Right atrium auricular region (tissue), 2 donors: ENCODE results near the gene THYN1. TPM values are rescaled to one million over a fixed set of nuclear protein-coding genes. Genes with fewer than 3 reads are reported as not detected.

Source experiments
- DNase-seq: peaks from one replicate; pipeline ENCODE4 v3.0.0-alpha.2; 2019; ENCODE audit warnings: low spot score
- H3K27ac ChIP-seq, 2 donors: fragments of 200-600 bp; sonication (generic); 1 replicate in 1 of 2; 2 replicates in 1 of 2; pipeline ENCODE4 v1.5.1; 2016 to 2019
- H3K27me3 ChIP-seq, 2 donors: fragments of 200-600 bp; sonication (generic); one replicate each; pipeline versions ENCODE4 v1.5.1 to v1.6.0; 2017 to 2019
- H3K36me3 ChIP-seq: fragments of 200-600 bp; sonication (generic); one replicate; pipeline ENCODE4 v1.5.1; 2016
- H3K4me1 ChIP-seq, 2 donors: fragments of 200-600 bp; sonication (generic); one replicate each; pipeline versions ENCODE4 v1.5.1 to v1.6.0; 2017 to 2019
- H3K4me3 ChIP-seq, 2 donors: fragments of 200-600 bp; sonication (generic); 1 replicate in 1 of 2; 2 replicates in 1 of 2; pipeline ENCODE4 v1.5.1; 2017 to 2019; ENCODE audit warnings: mild to moderate bottlenecking in 1 of 2, moderate library complexity in 1 of 2
- H3K9me3 ChIP-seq, 2 donors: fragments of 200-600 bp; sonication (generic); one replicate each; pipeline ENCODE4 v1.5.1; 2019
- total RNA-seq, 2 donors: library from RNA; depleted of rRNA; stranded (reverse); fragments of >200 nt; gene quantifications; one replicate each; pipeline ENCODE4 v1.1.0, GENCODE V29; 2016
- TF ChIP-seq, protein P1 (sequence below), 2 donors: fragments of 200-600 bp; sonication (generic); IDR thresholded peaks; one replicate each; pipeline ENCODE4 v1.5.1; 2019; ENCODE audit warnings: antibody characterized with exemption in 2 of 2

The THYN1 gene
- total RNA-seq, 2 donors from 2014 or later: 35.8 to 47.1 TPM

DNA sequence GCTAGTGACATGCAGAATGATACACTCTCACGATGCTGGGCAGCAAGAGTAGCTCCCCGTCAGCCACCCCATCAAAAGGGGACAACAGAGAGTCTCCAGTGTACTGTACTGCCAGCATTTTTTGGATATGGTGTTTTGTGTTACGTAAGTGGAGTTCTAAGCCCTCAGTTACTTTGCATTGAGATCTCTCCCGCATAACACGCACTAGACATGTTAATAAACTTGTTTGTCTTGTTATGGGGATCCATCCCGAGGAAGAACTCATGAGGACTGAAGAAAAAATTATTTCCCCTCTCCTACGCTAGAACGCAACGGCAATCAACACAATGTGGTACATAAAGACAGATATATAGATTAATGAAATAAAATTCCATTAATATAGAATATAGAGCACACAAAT is 53.6 kb downstream of the THYN1 start:
- no peak for DNase-seq
- Histone ChIP-seq H3K36me3 (peaks cover 22% of the 10 kb centered on the region), H3K9me3 (no peaks in the 10 kb centered on the region), H3K27me3 (no peaks in the 10 kb centered on the region), H3K4me1 (no peaks in the 10 kb centered on the region), H3K27ac (no peak overlapping the region), H3K4me3 (no peak overlapping the region)
- TF ChIP-seq, protein P1, sequence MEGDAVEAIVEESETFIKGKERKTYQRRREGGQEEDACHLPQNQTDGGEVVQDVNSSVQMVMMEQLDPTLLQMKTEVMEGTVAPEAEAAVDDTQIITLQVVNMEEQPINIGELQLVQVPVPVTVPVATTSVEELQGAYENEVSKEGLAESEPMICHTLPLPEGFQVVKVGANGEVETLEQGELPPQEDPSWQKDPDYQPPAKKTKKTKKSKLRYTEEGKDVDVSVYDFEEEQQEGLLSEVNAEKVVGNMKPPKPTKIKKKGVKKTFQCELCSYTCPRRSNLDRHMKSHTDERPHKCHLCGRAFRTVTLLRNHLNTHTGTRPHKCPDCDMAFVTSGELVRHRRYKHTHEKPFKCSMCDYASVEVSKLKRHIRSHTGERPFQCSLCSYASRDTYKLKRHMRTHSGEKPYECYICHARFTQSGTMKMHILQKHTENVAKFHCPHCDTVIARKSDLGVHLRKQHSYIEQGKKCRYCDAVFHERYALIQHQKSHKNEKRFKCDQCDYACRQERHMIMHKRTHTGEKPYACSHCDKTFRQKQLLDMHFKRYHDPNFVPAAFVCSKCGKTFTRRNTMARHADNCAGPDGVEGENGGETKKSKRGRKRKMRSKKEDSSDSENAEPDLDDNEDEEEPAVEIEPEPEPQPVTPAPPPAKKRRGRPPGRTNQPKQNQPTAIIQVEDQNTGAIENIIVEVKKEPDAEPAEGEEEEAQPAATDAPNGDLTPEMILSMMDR (IDR thresholded peaks at IDR 0.05): no peak

Other genes with a start within 250 kb of the THYN1 start
- 10 to 100 TPM; 28.5 to 38.1 TPM for gene JAM3, start 184.3 kb downstream of the THYN1 start, total RNA-seq
- 1 to 10 TPM; 4.0 to 5.5 TPM for gene NCAPD3, start 29.4 kb downstream of the THYN1 start, total RNA-seq
- gene VPS26B, start 28.7 kb downstream of the THYN1 start, total RNA-seq: 10 to 100 TPM; 24.9 to 25.1 TPM
- gene ACAD8, start 216 bp upstream of the THYN1 start, total RNA-seq: 10 to 100 TPM; 17.6 to 32.9 TPM
- not detected for gene GLB1L3, start 23.0 kb upstream of the THYN1 start, total RNA-seq
- 1 to 10 TPM in 1 of 2 donors, under 1 TPM in 1; 0.22 to 2.4 TPM for gene GLB1L2, start 78.6 kb upstream of the THYN1 start, total RNA-seq
- gene B3GAT1, start 158.9 kb upstream of the THYN1 start, total RNA-seq: under 1 TPM in 1 of 2 donors, not detected in 1; 0.16 TPM